MM.1S (cell line): Measurements from ENCODE around the gene KRTAP12-3.

Experiments
- EZH2phosphoT487 ChIP-seq: fragments of 300-600 bp; sonication (generic); IDR thresholded peaks from 2 replicates; pipeline ENCODE4 v1.6.1; 2018; ENCODE audit warnings: antibody characterized with exemption, low read length
- TF ChIP-seq, protein P1 (sequence below): fragments of 300-600 bp; sonication (generic); IDR thresholded peaks from 2 replicates; pipeline ENCODE4 v1.5.1; 2016; ENCODE audit warnings: antibody characterized with exemption, low read length, mixed read lengths

GRCh38 chr21:44686843-44687561 is 29.3 kb downstream of the KRTAP12-3 start:
- TF ChIP-seq, protein P1, sequence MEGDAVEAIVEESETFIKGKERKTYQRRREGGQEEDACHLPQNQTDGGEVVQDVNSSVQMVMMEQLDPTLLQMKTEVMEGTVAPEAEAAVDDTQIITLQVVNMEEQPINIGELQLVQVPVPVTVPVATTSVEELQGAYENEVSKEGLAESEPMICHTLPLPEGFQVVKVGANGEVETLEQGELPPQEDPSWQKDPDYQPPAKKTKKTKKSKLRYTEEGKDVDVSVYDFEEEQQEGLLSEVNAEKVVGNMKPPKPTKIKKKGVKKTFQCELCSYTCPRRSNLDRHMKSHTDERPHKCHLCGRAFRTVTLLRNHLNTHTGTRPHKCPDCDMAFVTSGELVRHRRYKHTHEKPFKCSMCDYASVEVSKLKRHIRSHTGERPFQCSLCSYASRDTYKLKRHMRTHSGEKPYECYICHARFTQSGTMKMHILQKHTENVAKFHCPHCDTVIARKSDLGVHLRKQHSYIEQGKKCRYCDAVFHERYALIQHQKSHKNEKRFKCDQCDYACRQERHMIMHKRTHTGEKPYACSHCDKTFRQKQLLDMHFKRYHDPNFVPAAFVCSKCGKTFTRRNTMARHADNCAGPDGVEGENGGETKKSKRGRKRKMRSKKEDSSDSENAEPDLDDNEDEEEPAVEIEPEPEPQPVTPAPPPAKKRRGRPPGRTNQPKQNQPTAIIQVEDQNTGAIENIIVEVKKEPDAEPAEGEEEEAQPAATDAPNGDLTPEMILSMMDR = no peak
- TF ChIP-seq EZH2phosphoT487 = no peak
